ENCODE data around the gene SLC16A10.

Gene SLC16A10

GRCh38 chr6:111096246-111096645, 8.9 kb downstream of the SLC16A10 start:
- Mint-ChIP-seq H3K9me3 (peaks cover 3% of the 10 kb centered on the region), H3K36me3 (ENCODE audit: low read depth) (no peaks in the 10 kb centered on the region), H3K4me1 (no peaks in the 10 kb centered on the region), H3K27me3 (ENCODE audit: low read depth) (peaks cover 9% of the 10 kb centered on the region), H3K4me3 (no peak overlapping the region), H3K27ac (peak overlapping the region; percentile 37 to 51 (median 39))
- no peak for TF ChIP-seq CTCF (IDR thresholded peaks at IDR 0.05; ENCODE audit: unreplicated experiment in 3 of 3)

- Mint-ChIP-seq H3K27me3 (ENCODE audit: low read depth) (peaks cover 4% of the 10 kb centered on the region), H3K9me3 (peaks cover 3% of the 10 kb centered on the region), H3K4me3 (no peak overlapping the region), H3K27ac (no peak overlapping the region), H3K36me3 (ENCODE audit: low read depth) (no peaks in the 10 kb centered on the region), H3K4me1 (no peaks in the 10 kb centered on the region)
- no peak for TF ChIP-seq CTCF (IDR thresholded peaks at IDR 0.05; ENCODE audit: unreplicated experiment in 3 of 3)
Observed at GRCh38 chr6:111098597-111098996, 11.3 kb downstream of the SLC16A10 start.

GRCh38 chr6:111101987-111102386, 14.7 kb downstream of the SLC16A10 start:
- TF ChIP-seq CTCF (IDR thresholded peaks at IDR 0.05; ENCODE audit: unreplicated experiment in 3 of 3): no peak
- Mint-ChIP-seq H3K9me3 (peaks cover 4% of the 10 kb centered on the region), H3K36me3 (ENCODE audit: low read depth) (peaks cover 16% of the 10 kb centered on the region), H3K27me3 (ENCODE audit: low read depth) (no peaks in the 10 kb centered on the region), H3K4me1 (peaks cover 5% of the 10 kb centered on the region), H3K27ac (no peak overlapping the region), H3K4me3 (no peak overlapping the region)

GRCh38 chr6:111105578-111105977, 18.3 kb downstream of the SLC16A10 start:
- Mint-ChIP-seq H3K36me3 (ENCODE audit: low read depth) (peaks cover 20% of the 10 kb centered on the region), H3K9me3 (peaks cover 10% of the 10 kb centered on the region), H3K4me1 (peaks cover 5% of the 10 kb centered on the region), H3K27ac (peak overlapping the region in 2 of 3 experiments; percentile 4 to 6), H3K27me3 (ENCODE audit: low read depth) (no peaks in the 10 kb centered on the region), H3K4me3 (no peak overlapping the region)
- no peak for TF ChIP-seq CTCF (IDR thresholded peaks at IDR 0.05; ENCODE audit: unreplicated experiment in 3 of 3)

GRCh38 chr6:111107589-111107988, 20.3 kb downstream of the SLC16A10 start:
- H3K27ac Mint-ChIP-seq: no peak overlapping the region
- H3K9me3 Mint-ChIP-seq: peaks cover 10% of the 10 kb centered on the region
- TF ChIP-seq CTCF (IDR thresholded peaks at IDR 0.05; ENCODE audit: unreplicated experiment in 3 of 3): no peak
- H3K36me3 Mint-ChIP-seq (ENCODE audit: low read depth): peaks cover 20% of the 10 kb centered on the region
- H3K4me3 Mint-ChIP-seq: no peak overlapping the region
- no peaks in the 10 kb centered on the region for H3K27me3 Mint-ChIP-seq (ENCODE audit: low read depth)
- H3K4me1 Mint-ChIP-seq: peaks cover 5% of the 10 kb centered on the region

- peaks cover 10% of the 10 kb centered on the region for H3K9me3 Mint-ChIP-seq
- H3K4me3 Mint-ChIP-seq: no peak overlapping the region
- H3K27ac Mint-ChIP-seq: no peak overlapping the region
- peaks cover 16% of the 10 kb centered on the region for H3K4me1 Mint-ChIP-seq
- no peaks in the 10 kb centered on the region for H3K27me3 Mint-ChIP-seq (ENCODE audit: low read depth)
- H3K36me3 Mint-ChIP-seq (ENCODE audit: low read depth): peaks cover 20% of the 10 kb centered on the region
- no peak for TF ChIP-seq CTCF (IDR thresholded peaks at IDR 0.05; ENCODE audit: unreplicated experiment in 3 of 3)
Observed at GRCh38 chr6:111110036-111110435, 22.7 kb downstream of the SLC16A10 start.

Measured in nephron (organoid).